Hematopoietic multipotent progenitor cell treated with erythropoietin and hydrocortisone succinate and interleukin-3 and kit ligand, for 4 days (in vitro differentiated cells): ENCODE results near the gene GCAT.

Experiments
- DNase-seq: peaks from one replicate; pipeline ENCODE4 v3.0.0-alpha.2; 2015

The GCAT gene

GRCh38 chr22:37807410-37808293 lies at the start of gene GCAT:
TSS of gene GCAT (plus strand) at chr22:37807934. CDS start at chr22:37807968, 34 bp downstream.
- peak; percentile 98 for DNase-seq

GRCh38 chr22:37758694-37759093 lies 49.0 kb upstream of the GCAT start:
- peak; percentile 32 for DNase-seq

- DNase-seq: no peak
Observed at GRCh38 chr22:37759281-37759680, 48.5 kb upstream of the GCAT start.

GRCh38 chr22:37760152-37760551 lies 47.6 kb upstream of the GCAT start:
- no peak for DNase-seq

- DNase-seq: no peak
Observed at GRCh38 chr22:37762389-37762836, 45.3 kb upstream of the GCAT start.

- no peak for DNase-seq
Observed at GRCh38 chr22:37763012-37763411, 44.7 kb upstream of the GCAT start.

- no peak for DNase-seq
Observed at GRCh38 chr22:37763652-37764051, 44.1 kb upstream of the GCAT start.

GRCh38 chr22:37764622-37765021 lies 43.1 kb upstream of the GCAT start:
- DNase-seq: no peak

GRCh38 chr22:37765498-37765897 lies 42.2 kb upstream of the GCAT start:
- no peak for DNase-seq

- DNase-seq: no peak
Observed at GRCh38 chr22:37765953-37766576, 41.7 kb upstream of the GCAT start.

GRCh38 chr22:37768273-37768672 lies 39.5 kb upstream of the GCAT start:
- peak; percentile 35 for DNase-seq

- DNase-seq: no peak
Observed at GRCh38 chr22:37769056-37769455, 38.7 kb upstream of the GCAT start.

- no peak for DNase-seq
Observed at GRCh38 chr22:37771081-37771480, 36.7 kb upstream of the GCAT start.

- DNase-seq: no peak
Observed at GRCh38 chr22:37771702-37772427, 35.9 kb upstream of the GCAT start.

GRCh38 chr22:37774728-37775127 lies 33.0 kb upstream of the GCAT start:
- DNase-seq: no peak

GRCh38 chr22:37775785-37776638 lies 31.7 kb upstream of the GCAT start:
- no peak for DNase-seq

- no peak for DNase-seq
Observed at GRCh38 chr22:37776639-37777005, 31.1 kb upstream of the GCAT start.

- DNase-seq: peak; percentile 43
Observed at GRCh38 chr22:37777122-37777687, 30.5 kb upstream of the GCAT start.

- no peak for DNase-seq
Observed at GRCh38 chr22:37778370-37779009, 29.2 kb upstream of the GCAT start.

- DNase-seq: peak; percentile 37
Observed at GRCh38 chr22:37781434-37782059, 26.2 kb upstream of the GCAT start.
